CD14-positive monocyte (primary cell): ENCODE measurements around the gene C5orf22. TPM values are rescaled to one million over a fixed set of nuclear protein-coding genes. Genes with fewer than 3 reads are reported as not detected.

Experiments used
- DNase-seq, 3 donors: peaks; one replicate each; pipeline ENCODE4 v3.0.0-alpha.2; 2011 to 2022
- H2AFZ ChIP-seq: 2 replicates; pipeline ENCODE4 v1.6.0; 2012; ENCODE audit warnings: mild to moderate bottlenecking, low read depth, low read length, inconsistent platforms; ENCODE audit not compliant: insufficient read depth, poor library complexity, severe bottlenecking
- H3K27ac ChIP-seq, 2 donors: 1 replicate in 1 of 2; 2 replicates in 1 of 2; pipeline ENCODE4 v1.5.1; 2012 to 2013; ENCODE audit warnings: low read length in 2 of 2, control low read depth in 1 of 2, inconsistent platforms in 1 of 2, low read depth in 1 of 2, mild to moderate bottlenecking in 1 of 2
- H3K27me3 ChIP-seq, 2 donors: one replicate each; pipeline versions ENCODE4 v1.6.0 to v1.6.1; 2011 to 2013; ENCODE audit warnings: low read length in 2 of 2; ENCODE audit not compliant: control insufficient read depth in 2 of 2, insufficient read depth in 2 of 2
- H3K36me3 ChIP-seq, 2 donors: replicated peaks in 1 of 2; 1 replicate in 1 of 2; 2 replicates in 1 of 2; pipeline versions ENCODE4 v1.5.1 to v1.6.1; 2012 to 2013; ENCODE audit warnings: low read length in 2 of 2, control low read depth in 1 of 2, inconsistent platforms in 1 of 2, mild to moderate bottlenecking in 1 of 2; ENCODE audit not compliant: insufficient read depth in 2 of 2, control insufficient read depth in 1 of 2
- H3K4me1 ChIP-seq, 2 donors: 1 replicate in 1 of 2; 2 replicates in 1 of 2; pipeline versions ENCODE4 v1.5.1 to v1.6.1; 2012 to 2013; ENCODE audit warnings: low read length in 2 of 2, control low read depth in 1 of 2, inconsistent platforms in 1 of 2, mild to moderate bottlenecking in 1 of 2, moderate library complexity in 1 of 2; ENCODE audit not compliant: insufficient read depth in 2 of 2, control insufficient read depth in 1 of 2
- H3K4me2 ChIP-seq: replicated peaks from 2 replicates; pipeline ENCODE3; 2012; ENCODE audit warnings: low read length, moderate library complexity, mild to moderate bottlenecking; ENCODE audit not compliant: poor library complexity, severe bottlenecking; ENCODE audit errors: extremely low read depth
- H3K4me3 ChIP-seq, 3 experiments: fragments of 200-600 bp in 1 of 3; sonication (generic) in 1 of 3; replicated peaks in 1 of 3; 1 replicate in 2 of 3; 2 replicates in 1 of 3; pipeline ENCODE4 v1.5.1; 2011 to 2013; ENCODE audit warnings: low read length in 3 of 3, mild to moderate bottlenecking in 3 of 3, control low read depth in 2 of 3, low read depth in 2 of 3, inconsistent platforms in 1 of 3, moderate library complexity in 1 of 3
- H3K79me2 ChIP-seq: 2 replicates; pipeline ENCODE4 v1.6.0; 2012; ENCODE audit warnings: mild to moderate bottlenecking, control low read depth, inconsistent platforms, low read length, moderate library complexity; ENCODE audit not compliant: insufficient read depth
- H3K9ac ChIP-seq: 2 replicates; pipeline ENCODE4 v1.6.0; 2017; ENCODE audit warnings: low read length, mild to moderate bottlenecking; ENCODE audit not compliant: insufficient read depth, poor library complexity, severe bottlenecking
- H3K9me3 ChIP-seq, 2 donors: replicated peaks in 1 of 2; 1 replicate in 1 of 2; 2 replicates in 1 of 2; pipeline versions ENCODE4 v1.5.1 to v1.6.1; 2012 to 2013; ENCODE audit warnings: low read length in 2 of 2, control low read depth in 1 of 2; ENCODE audit not compliant: control insufficient read depth in 1 of 2, insufficient read depth in 1 of 2
- H4K20me1 ChIP-seq: 2 replicates; pipeline ENCODE4 v1.6.0; 2012; ENCODE audit warnings: mild to moderate bottlenecking, low read length, control low read depth, moderate library complexity; ENCODE audit not compliant: insufficient read depth
- H3K27ac Mint-ChIP-seq, 7 donors: one replicate each; pipeline ENCODE4 v1.8.0; 2020; ENCODE audit warnings: mild to moderate bottlenecking in 7 of 7, mixed read lengths in 7 of 7, moderate library complexity in 6 of 7, inconsistent platforms in 2 of 7
- H3K27me3 Mint-ChIP-seq, 3 donors: one replicate each; pipeline ENCODE4 v1.8.0; 2021 to 2022; ENCODE audit warnings: low read depth in 3 of 3, mild to moderate bottlenecking in 3 of 3, mixed read lengths in 3 of 3, moderate library complexity in 3 of 3, inconsistent platforms in 1 of 3
- H3K36me3 Mint-ChIP-seq, 2 donors: one replicate each; pipeline ENCODE4 v1.8.0; 2020; ENCODE audit warnings: mixed read lengths in 2 of 2, inconsistent platforms in 1 of 2, mild to moderate bottlenecking in 1 of 2
- H3K4me1 Mint-ChIP-seq: one replicate; pipeline ENCODE4 v1.8.0; 2020; ENCODE audit warnings: mild to moderate bottlenecking, mixed read lengths
- H3K4me3 Mint-ChIP-seq, 2 donors: one replicate each; pipeline ENCODE4 v1.8.0; 2020; ENCODE audit warnings: mild to moderate bottlenecking in 2 of 2, mixed read lengths in 2 of 2, moderate library complexity in 1 of 2
- H3K9me3 Mint-ChIP-seq, 7 donors: one replicate each; pipeline ENCODE4 v1.8.0; 2020 to 2022; ENCODE audit warnings: mixed read lengths in 7 of 7, mild to moderate bottlenecking in 6 of 7, moderate library complexity in 6 of 7, inconsistent platforms in 2 of 7
- CTCF ChIP-seq: fragments of 200-600 bp; IDR thresholded peaks from one replicate; pipeline ENCODE4 v1.8.0; 2022; ENCODE audit warnings: antibody characterized with exemption, mild to moderate bottlenecking
- WGBS: methylation state at CpG from one replicate; pipeline ENCODE4 v1.1.5; 2013; ENCODE audit warnings: missing lambda C conversion rate; ENCODE audit not compliant: insufficient coverage; 5-methylcytosine and 5-hydroxymethylcytosine counted together
- intact Hi-C, 2 donors: fragments of 100-400 bp; cut with micrococcal nuclease; formaldehyde crosslinking; loops; one replicate each; pipeline versions ENCODE4 v1.15.0 to v1.15.1; 2023
- polyA plus RNA-seq, 3 donors: library from polyadenylated mRNA; depleted of rRNA in 1 of 3; unstranded in 2 of 3; stranded (reverse) in 1 of 3; fragments of 300-500 nt in 2 of 3; fragments of >200 nt in 1 of 3; fragmentation: Illumina TruSeq in 2 of 3; gene quantifications; 1 replicate in 2 of 3; 2 replicates in 1 of 3; pipeline ENCODE4 v1.2.3, GENCODE V29; 2012 to 2021
- small RNA-seq: library from RNA; depleted of rRNA; stranded (forward); fragments of <200 nt; gene quantifications from one replicate; pipeline ENCODE3, GENCODE V24; 2012; ENCODE audit warnings: low read depth; ENCODE audit not compliant: insufficient read length

Gene C5orf22
- polyA plus RNA-seq, 3 donors, result 5.8 to 20.2 (median 19.9) TPM

GRCh38 chr5:31604240-31604639 is 72.1 kb downstream of the C5orf22 start:
- no peak overlapping the region for H3K27ac Mint-ChIP-seq
- intact Hi-C loops, result no loop called here
- WGBS, result no CpG with 5 or more reads among the region's 2 CpGs

GRCh38 chr5:31604644-31605043 is 72.5 kb downstream of the C5orf22 start:
- Histone ChIP-seq H3K4me3 (no peak overlapping the region), H3K4me1 (no peaks in the 10 kb centered on the region), H3K27ac (no peak overlapping the region), H3K36me3 (no peaks in the 10 kb centered on the region), H3K27me3 (no peaks in the 10 kb centered on the region), H2AFZ (no peak overlapping the region), H3K79me2 (no peaks in the 10 kb centered on the region), H3K9ac (no peak overlapping the region), H3K9me3 (no peaks in the 10 kb centered on the region), H3K4me2 (no peak overlapping the region), H4K20me1 (no peaks in the 10 kb centered on the region)
- no peaks in the 10 kb centered on the region for H3K36me3 Mint-ChIP-seq
- intact Hi-C loops, result no loop called here
- no peak for TF ChIP-seq CTCF
- no peaks in the 10 kb centered on the region for H3K4me1 Mint-ChIP-seq
- H3K9me3 Mint-ChIP-seq, result no peaks in the 10 kb centered on the region
- no peak overlapping the region for H3K4me3 Mint-ChIP-seq
- no peak for DNase-seq
- peaks cover 0 to 3% (median 0%) of the 10 kb centered on the region in 3 donors for H3K27me3 Mint-ChIP-seq
- WGBS, result no CpG with 5 or more reads among the region's 2 CpGs
- no peak overlapping the region for H3K27ac Mint-ChIP-seq

More at GRCh38 chr5:31604240-31604639, 72.1 kb downstream of the C5orf22 start:
- no peak overlapping the region for H3K4me2 ChIP-seq
- H3K9ac ChIP-seq, result no peak overlapping the region
- H3K4me1 ChIP-seq, result no peaks in the 10 kb centered on the region
- no peak overlapping the region for H3K4me3 ChIP-seq
- H3K36me3 ChIP-seq, result no peaks in the 10 kb centered on the region
- H4K20me1 ChIP-seq, result no peaks in the 10 kb centered on the region
- Mint-ChIP-seq H3K9me3 (no peaks in the 10 kb centered on the region), H3K36me3 (no peaks in the 10 kb centered on the region), H3K4me1 (no peaks in the 10 kb centered on the region), H3K27me3 (peaks cover 0 to 3% (median 0%) of the 10 kb centered on the region in 3 donors), H3K4me3 (no peak overlapping the region)
- no peaks in the 10 kb centered on the region for H3K9me3 ChIP-seq
- no peak for DNase-seq
- no peak overlapping the region for H3K27ac ChIP-seq
- no peak for TF ChIP-seq CTCF
- H3K79me2 ChIP-seq, result no peaks in the 10 kb centered on the region
- no peak overlapping the region for H2AFZ ChIP-seq
- no peaks in the 10 kb centered on the region for H3K27me3 ChIP-seq

Small RNA genes lying within 50 kb of the gene (small RNA-seq; reads per million reads assigned to genes)
- gene RF00019, result not detected
- not detected for gene RNU6-363P

Other genes starting within 250 kb of the C5orf22 start
- gene DROSHA, start 208 bp upstream of the C5orf22 start, polyA plus RNA-seq, result 10 to 100 TPM in 1 of 3 donors, 1 to 10 TPM in 2; 2.2 to 12.6 (median 7.6) TPM
- gene PDZD2, start 106.8 kb downstream of the C5orf22 start, polyA plus RNA-seq, result under 1 TPM in 1 of 3 donors, not detected in 2; 0.10 TPM